DMS 273 (cell line): ENCODE results near the gene GIT2.
"Not testable (repeated sequence)": the region's sequence is repeated elsewhere in the genome, so short reads cannot be mapped to it uniquely, and the experiment has no call there.

ENCODE experiments used
- DNase-seq: peaks from one replicate; lab custom pipeline; 2025; ENCODE audit not compliant: unreplicated experiment; lab: John Stamatoyannopoulos, UW

The GIT2 gene

DNA sequence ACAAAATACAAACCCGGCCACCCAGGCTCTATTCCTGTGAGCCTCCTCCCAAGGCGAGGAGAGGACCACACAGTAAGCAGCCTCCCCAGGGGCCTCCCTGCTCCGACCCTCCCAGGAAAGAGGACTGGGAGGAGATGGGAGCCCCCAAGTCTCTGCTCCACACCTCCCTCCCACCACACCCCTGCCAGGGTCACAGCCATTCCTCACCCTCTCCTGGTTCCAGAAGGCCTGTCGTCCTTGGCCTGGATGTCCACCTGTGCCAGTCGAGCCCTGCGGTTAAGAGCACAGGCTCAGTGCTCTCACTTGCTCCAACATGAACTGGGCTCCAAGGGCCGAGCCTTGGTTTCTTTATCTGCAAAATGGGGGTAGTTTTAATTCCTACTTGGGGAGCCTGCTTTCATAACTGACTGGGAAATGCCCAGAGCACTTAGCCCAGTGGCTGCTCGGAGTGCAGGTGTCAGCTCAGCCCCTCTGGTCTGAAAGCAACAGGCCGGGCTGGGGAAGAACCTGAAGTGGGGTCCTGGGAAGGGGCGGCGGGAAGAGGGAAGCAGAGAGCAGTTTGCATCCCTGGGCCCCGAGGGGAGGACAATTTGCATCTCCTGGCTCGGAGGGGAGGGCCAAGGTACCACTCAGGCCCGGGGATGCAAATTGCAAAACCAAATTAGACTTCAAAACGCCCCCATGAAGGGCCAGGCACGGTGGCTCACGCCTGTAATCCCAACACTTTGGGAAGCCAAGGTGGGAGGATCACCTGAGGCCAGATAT lies 72.5 kb downstream of the GIT2 start:
- no peak for DNase-seq

DNA sequence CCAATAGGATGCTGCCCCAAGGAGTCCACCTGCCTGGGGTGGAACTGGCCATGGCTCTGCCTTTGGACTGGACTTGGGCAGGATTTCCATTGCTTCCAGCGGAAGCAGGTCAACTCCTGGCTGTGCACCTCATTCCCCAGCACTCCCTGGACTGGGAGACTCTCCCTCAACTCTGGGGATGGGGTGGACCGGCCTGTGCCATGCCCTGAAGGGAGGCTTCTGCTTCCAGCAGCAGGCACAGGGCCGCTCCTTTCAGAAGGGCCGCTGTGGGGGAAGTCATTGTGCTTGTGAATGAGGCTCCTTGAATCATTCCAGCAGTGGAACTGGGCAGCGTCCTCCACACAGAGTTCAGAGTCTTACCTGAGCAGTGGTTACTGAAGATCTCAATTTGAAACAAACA lies 73.1 kb downstream of the GIT2 start:
- no peak for DNase-seq

DNA sequence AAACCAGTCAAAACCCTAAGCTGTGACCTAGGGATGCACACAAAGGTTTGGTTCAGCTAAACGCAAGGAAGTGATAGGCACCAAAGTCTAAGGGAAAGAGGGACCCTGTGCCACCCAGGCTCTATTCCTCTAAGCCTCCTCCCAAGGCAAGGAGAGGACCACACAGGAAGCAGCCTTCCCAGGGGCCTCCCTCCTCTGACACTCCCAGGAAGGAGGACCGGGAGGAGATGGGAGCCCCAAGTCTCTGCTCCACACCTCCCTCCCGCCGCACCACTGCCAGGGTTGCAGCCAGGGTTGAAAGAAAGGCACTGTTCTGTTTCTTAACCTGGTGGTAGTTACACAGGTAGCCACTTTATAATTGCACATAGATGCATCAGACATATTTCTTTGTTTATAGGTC lies 74.2 kb downstream of the GIT2 start:
- DNase-seq = no peak

GRCh38 chr12:109920261-109920780 lies 75.8 kb downstream of the GIT2 start:
- peak; percentile 6 for DNase-seq

GRCh38 chr12:109919456-109919855 lies 76.7 kb downstream of the GIT2 start:
- DNase-seq = no peak

DNA sequence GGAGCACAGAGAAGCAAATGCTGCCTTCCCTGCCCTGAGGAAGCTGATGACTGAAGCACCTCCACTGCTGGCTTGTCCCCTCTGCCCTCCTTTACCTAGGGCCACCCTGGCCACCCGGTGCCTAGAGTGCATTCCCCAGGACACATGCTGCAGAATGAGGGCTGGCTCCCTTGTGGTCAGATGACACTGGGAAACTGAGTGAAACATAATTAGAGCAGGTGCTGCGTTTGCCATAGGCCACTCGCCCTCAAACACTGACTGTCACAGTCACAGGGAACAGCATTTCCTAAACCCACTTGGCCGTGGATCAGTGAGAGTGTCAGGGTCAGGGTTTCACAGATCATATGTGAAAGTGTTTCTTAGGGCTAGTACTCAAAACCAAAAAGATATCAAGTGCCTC lies 80.1 kb downstream of the GIT2 start:
- DNase-seq = no peak

DNA sequence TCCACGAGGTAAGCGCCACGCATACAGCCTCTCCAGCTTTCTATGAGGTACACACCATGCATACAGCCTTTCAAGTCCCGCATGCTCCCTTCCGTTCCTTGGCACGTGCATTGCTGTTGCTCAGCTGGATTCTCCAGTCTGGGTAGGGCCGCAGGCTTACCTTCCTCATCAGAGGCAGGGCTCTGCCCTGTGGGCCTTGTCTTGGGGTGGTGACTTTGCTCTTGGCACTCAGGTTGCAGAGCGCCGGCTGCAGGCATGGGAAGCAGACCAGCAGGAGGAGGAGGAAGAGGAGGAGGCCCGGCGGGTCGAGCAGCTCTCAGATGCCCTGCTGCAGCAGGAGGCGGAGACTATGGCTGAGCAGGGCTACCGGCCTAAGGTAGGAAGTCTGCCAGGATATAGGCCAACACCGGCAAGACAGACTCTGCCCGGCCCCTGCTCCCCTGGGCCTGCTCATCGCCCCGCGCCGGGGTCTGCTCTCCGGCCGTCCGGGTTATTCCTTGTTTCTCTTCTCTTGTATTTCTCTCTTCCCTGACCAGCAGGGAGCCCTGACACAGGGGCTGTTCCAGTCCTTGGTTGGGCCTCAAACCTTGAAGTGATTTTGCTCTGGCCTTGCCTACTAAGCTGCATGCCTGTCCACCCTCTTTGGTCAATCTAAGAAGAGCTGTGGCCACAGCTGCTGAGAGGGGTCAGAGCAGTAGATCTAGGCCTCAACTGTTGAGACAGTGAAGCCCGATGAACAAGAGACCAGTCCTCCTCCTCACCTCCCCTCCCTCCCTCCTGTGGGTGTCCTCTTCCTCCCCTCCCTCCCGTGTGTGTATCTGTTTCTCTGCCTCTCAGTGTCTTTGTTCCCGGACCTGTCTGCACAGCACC lies 80.8 kb downstream of the GIT2 start:
- DNase-seq = no peak

- no peak for DNase-seq
These were observed 81.7 kb downstream of the GIT2 start for GRCh38 chr12:109914461-109914860.

- DNase-seq = no peak
These were observed 83.3 kb downstream of the GIT2 start for GRCh38 chr12:109912855-109913321.

GRCh38 chr12:109910969-109911348 lies 85.2 kb downstream of the GIT2 start:
- DNase-seq = peak; percentile 48

DNA sequence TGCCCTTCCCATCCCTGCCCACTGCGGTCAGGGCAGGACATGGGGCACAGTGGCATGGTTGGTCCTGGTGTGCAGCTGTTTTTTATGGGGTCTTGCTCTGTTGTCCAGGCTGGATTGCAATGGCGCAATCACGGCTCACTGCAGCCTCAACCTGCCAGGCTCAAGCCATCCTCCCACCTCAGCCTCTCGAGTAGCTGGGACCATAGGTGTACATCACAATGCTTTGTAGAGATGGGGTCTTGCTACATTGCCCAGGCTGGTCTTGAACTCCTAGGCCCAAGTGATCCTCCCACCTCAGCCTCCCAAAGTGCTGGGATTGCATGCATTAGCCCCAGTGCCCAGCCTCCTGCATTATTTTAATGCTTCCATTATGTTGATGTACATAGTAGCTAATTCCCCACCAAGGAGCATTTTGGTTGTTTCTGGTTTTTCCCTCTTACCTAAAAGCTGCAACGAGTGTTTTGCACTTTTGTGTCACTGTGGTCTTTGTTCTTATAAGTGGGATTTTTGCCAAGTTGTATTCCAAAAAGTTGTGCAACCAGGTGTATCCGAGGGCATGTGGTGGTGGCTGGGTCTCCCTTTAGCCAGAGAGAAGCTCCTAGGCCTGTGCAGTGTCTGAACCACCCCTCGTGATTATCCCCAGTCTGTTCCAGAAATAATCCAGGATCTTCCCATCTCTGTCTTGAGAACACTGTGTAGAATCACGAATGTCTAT lies 85.8 kb downstream of the GIT2 start:
- no peak for DNase-seq

- no peak for DNase-seq
These were observed 90.9 kb downstream of the GIT2 start for GRCh38 chr12:109905301-109905700.

- no peak for DNase-seq
These were observed 93.2 kb downstream of the GIT2 start for GRCh38 chr12:109902891-109903418.

- peak; percentile 30 for DNase-seq
These were observed 95.2 kb downstream of the GIT2 start for GRCh38 chr12:109900752-109901580.

DNA sequence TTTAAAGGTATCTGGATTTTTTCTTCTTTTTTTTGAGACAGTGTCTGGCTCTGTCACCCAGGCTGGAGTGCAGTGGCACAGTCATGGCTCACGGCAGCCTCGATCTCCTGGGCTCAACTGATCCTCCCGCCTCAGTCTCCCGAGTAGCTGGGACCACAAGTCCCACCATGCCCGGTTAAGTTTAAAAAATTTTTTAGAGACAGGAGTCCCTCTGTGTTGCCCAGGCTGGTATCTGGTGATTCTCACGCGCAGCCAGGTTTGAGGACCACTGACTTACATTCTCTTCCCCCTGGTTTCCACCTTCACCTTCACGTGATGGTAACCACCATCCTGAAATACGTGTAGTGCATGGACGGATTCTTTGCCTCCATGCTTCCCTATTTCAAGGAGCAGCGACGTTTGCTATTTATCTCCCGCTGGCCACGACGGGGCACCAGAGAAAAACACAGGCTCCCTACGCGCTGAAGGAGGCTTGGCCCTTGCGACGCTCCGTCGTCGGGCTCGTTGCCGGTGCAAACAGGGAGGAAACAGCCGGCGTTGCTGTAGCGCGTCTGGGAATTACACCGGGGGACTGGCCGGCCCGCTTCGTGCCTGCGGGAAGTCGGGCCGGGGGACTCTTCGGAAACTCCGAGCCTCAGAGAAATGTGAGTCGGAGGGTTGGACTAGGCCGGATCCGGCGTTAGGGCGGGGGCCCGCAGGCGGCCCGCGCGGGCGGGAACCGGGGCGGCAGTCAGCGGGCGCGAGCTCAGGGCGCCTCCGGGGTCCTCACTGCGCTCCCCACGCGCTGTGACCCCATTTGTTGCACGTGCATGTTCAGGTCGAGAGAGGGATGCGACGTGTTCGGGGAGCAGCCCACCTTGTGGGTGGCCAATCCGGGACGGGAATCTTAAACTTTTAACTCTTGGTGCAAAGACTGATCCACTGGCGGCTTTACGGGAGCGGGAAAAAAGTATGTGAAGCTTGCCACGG lies 96.1 kb downstream of the GIT2 start, which contains the start of gene TCHP:
Gene TCHP, plus strand, starts transcription at position 492 of the 969 bp plus-strand sequence. CDS start 2,753 bp downstream, outside the sequence.
- DNase-seq = peak; percentile 86

GRCh38 chr12:109899345-109899744 lies 96.8 kb downstream of the GIT2 start:
- DNase-seq = not testable (repeated sequence)

DNA sequence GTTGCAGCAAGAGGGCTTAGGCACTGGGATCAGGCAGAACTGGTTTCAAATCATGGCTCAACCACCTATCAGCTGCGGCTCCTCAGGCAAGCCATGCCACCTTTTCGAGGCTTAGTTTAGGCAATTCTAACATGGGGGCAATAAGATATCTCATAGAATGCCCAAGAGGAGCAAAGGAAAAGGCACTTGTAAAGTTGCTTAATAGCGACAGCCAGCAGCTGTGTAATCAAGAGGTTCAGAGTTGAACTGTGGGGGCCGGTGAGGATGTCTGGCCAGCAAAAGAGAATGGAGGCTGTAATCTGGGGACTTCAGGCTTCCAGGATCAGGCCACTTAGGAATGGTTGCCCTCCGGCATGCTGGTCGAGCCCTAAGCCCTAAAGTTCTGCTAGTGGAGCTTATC lies 99.1 kb downstream of the GIT2 start:
- no peak for DNase-seq

- DNase-seq = no peak
These were observed 100.0 kb downstream of the GIT2 start for GRCh38 chr12:109896188-109896587.

DNA sequence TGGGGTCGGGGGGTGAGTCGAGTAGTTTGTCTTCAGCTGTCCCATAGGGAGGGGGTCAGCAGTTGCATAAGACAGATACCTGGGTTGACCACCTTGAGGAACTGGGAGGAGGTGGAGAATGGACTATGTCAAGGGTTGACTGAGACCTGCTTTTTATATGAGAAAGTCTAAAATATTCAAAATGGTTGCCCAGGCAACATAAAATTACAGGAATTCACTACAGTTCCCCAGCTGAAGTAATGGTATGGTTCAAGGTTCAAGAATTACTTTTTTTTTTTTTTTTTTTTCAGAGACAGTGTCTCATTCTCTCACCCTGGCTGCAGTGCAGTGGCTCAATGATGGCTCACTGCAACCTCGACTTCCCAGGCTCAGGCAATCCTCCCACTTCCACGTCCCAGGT lies 101.2 kb downstream of the GIT2 start:
- DNase-seq = no peak
